ENCODE data around the gene BTBD18. TPM values are rescaled to one million over a fixed set of nuclear protein-coding genes. Genes with fewer than 3 reads are reported as not detected.

BTBD18 gene
- total RNA-seq, 4 donors from 2014 or later: not detected

GRCh38 chr11:57746920-57747319 lies 4.7 kb downstream of the BTBD18 start:
- 90 to 100% methylated on average over 1 of the region's 1 CpG for WGBS, 2 donors (ENCODE audit: low coverage in 1 of 2)
- no peaks in the 10 kb centered on the region for H3K9me3 ChIP-seq
- H3K36me3 ChIP-seq: peaks cover 0 to 11% (median 4%) of the 10 kb centered on the region in 4 donors
- no peaks in the 10 kb centered on the region for H3K27me3 ChIP-seq
- TF ChIP-seq POLR2AphosphoS5 (IDR thresholded peaks at IDR 0.05): no peak
- peaks cover 8 to 19% (median 11%) of the 10 kb centered on the region in 4 donors for H3K4me1 ChIP-seq
- DNase-seq: no peak
- no peak overlapping the region for H3K4me3 ChIP-seq
- no peak overlapping the region for H3K27ac ChIP-seq
- in situ Hi-C loops (cut with MboI; ENCODE audit: low pct_ligation_motif_present in 1 of 4, low pct_unique_long_range_greater_than_20kb in 1 of 4, low sequenced_read_pairs in 3 of 4): loop anchor here in 2 of 4 donors (10.0 kb wide), 1 partner anchor 58 kb away; no protein-coding TSS in a partner anchor
- intact Hi-C loops (cut with DNase I; ENCODE audit: low total_unique reads): loop anchor here (10.0 kb wide), 1 partner anchor 48 kb away; no protein-coding TSS in a partner anchor

- intact Hi-C loops (cut with DNase I; ENCODE audit: low total_unique reads): loop anchor here (10.0 kb wide), 1 partner anchor 50 kb away; no protein-coding TSS in a partner anchor
- H3K36me3 ChIP-seq: peaks cover 0 to 11% (median 4%) of the 10 kb centered on the region in 4 donors
- DNase-seq: no peak
- H3K27me3 ChIP-seq: no peaks in the 10 kb centered on the region
- H3K4me1 ChIP-seq: peaks cover 7 to 23% (median 11%) of the 10 kb centered on the region in 4 donors
- H3K9me3 ChIP-seq: no peaks in the 10 kb centered on the region
- 95 to 100% methylated on average over 1 to 5 of the region's 5 CpGs for WGBS, 2 donors (ENCODE audit: low coverage in 1 of 2)
- no peak for TF ChIP-seq CTCF (IDR thresholded peaks at IDR 0.05)
- no peak for TF ChIP-seq POLR2AphosphoS5 (IDR thresholded peaks at IDR 0.05)
- no peak for TF ChIP-seq POLR2A (IDR thresholded peaks at IDR 0.05)
- no peak for TF ChIP-seq EP300 (IDR thresholded peaks at IDR 0.05; ENCODE audit: low read depth)
- no peak overlapping the region for H3K27ac ChIP-seq
- in situ Hi-C loops (cut with MboI; ENCODE audit: low pct_ligation_motif_present in 1 of 4, low pct_unique_long_range_greater_than_20kb in 1 of 4, low sequenced_read_pairs in 3 of 4): loop anchor here in 2 of 4 donors (10.0 kb wide), 1 partner anchor 60 kb away; no protein-coding TSS in a partner anchor
- H3K4me3 ChIP-seq: no peak overlapping the region
Observed at GRCh38 chr11:57745206-57745605, 6.4 kb downstream of the BTBD18 start.

- no peak for TF ChIP-seq CTCF (IDR thresholded peaks at IDR 0.05)
- no peak for TF ChIP-seq POLR2AphosphoS5 (IDR thresholded peaks at IDR 0.05)
- no peak for TF ChIP-seq POLR2A (IDR thresholded peaks at IDR 0.05)
- TF ChIP-seq EP300 (IDR thresholded peaks at IDR 0.05; ENCODE audit: low read depth): no peak
- Histone ChIP-seq H3K4me1 (peaks cover 7 to 25% (median 11%) of the 10 kb centered on the region in 4 donors), H3K9me3 (no peaks in the 10 kb centered on the region), H3K27ac (no peak overlapping the region), H3K27me3 (no peaks in the 10 kb centered on the region), H3K36me3 (peaks cover 0 to 11% (median 4%) of the 10 kb centered on the region in 4 donors), H3K4me3 (no peak overlapping the region)
- 68% methylated on average over 2 of the region's 2 CpGs; no CpG with 5 or more reads in 1 of the 2 donors for WGBS, 2 donors (ENCODE audit: low coverage in 1 of 2)
- in situ Hi-C loops (cut with MboI; ENCODE audit: low pct_ligation_motif_present in 1 of 4, low pct_unique_long_range_greater_than_20kb in 1 of 4, low sequenced_read_pairs in 3 of 4): loop anchor here in 2 of 4 donors (10.0 kb wide), 1 partner anchor 60 kb away; no protein-coding TSS in a partner anchor
- DNase-seq: no peak
- intact Hi-C loops (cut with DNase I; ENCODE audit: low total_unique reads): loop anchor here (10.0 kb wide), 1 partner anchor 50 kb away; no protein-coding TSS in a partner anchor
Observed at GRCh38 chr11:57744357-57744756, 7.3 kb downstream of the BTBD18 start.

- Histone ChIP-seq H3K9me3 (no peaks in the 10 kb centered on the region), H3K4me1 (peaks cover 7 to 25% (median 11%) of the 10 kb centered on the region in 4 donors), H3K4me3 (peak overlapping the region; percentile 78 to 94 (median 94)), H3K36me3 (peaks cover 0 to 25% (median 6%) of the 10 kb centered on the region in 4 donors), H3K27ac (peak overlapping the region; percentile 94 to 99 (median 97)), H3K27me3 (no peaks in the 10 kb centered on the region)
- no peak for TF ChIP-seq EP300 (IDR thresholded peaks at IDR 0.05; ENCODE audit: low read depth)
- no peak for TF ChIP-seq POLR2A (IDR thresholded peaks at IDR 0.05)
- TF ChIP-seq POLR2AphosphoS5 (IDR thresholded peaks at IDR 0.05): no peak
- TF ChIP-seq CTCF (IDR thresholded peaks at IDR 0.05): no peak
- intact Hi-C loops (cut with DNase I; ENCODE audit: low total_unique reads): loop anchor here (10.0 kb wide), 1 partner anchor 53 kb away; no protein-coding TSS in a partner anchor
- in situ Hi-C loops (cut with MboI; ENCODE audit: low pct_ligation_motif_present in 1 of 4, low pct_unique_long_range_greater_than_20kb in 1 of 4, low sequenced_read_pairs in 3 of 4): loop anchor here in 2 of 4 donors (10.0 kb wide), 1 partner anchor 63 kb away; no protein-coding TSS in a partner anchor
- no peak for DNase-seq
- WGBS, 2 donors (ENCODE audit: low coverage in 1 of 2): 3% methylated on average over 6 to 10 of the region's 10 CpGs
Observed at GRCh38 chr11:57742087-57742452, 9.5 kb downstream of the BTBD18 start.

Data from transverse colon (tissue), 4 donors.